HepG2 (cell line): ENCODE data around the gene TMEFF2.

ENCODE experiments used
- HNF4A ChIP-seq: sonication (generic); formaldehyde crosslinking; IDR thresholded peaks from 2 replicates; pipeline ENCODE4 v1.4.0; 2020; ENCODE audit warnings: missing genetic modification reagents
- NFE2L1 ChIP-seq: sonication (generic); formaldehyde crosslinking; IDR thresholded peaks from 2 replicates; pipeline ENCODE4 v1.4.0; 2020; ENCODE audit warnings: missing genetic modification reagents, mild to moderate bottlenecking, borderline replicate concordance
- NFIC ChIP-seq: IDR thresholded peaks from 2 replicates; pipeline ENCODE4 v1.6.1; 2012; ENCODE audit warnings: mild to moderate bottlenecking, low read length, inconsistent platforms
- SP140L ChIP-seq: sonication (generic); formaldehyde crosslinking; IDR thresholded peaks from 2 replicates; pipeline ENCODE4 v1.4.0; 2020; ENCODE audit warnings: missing genetic modification reagents, borderline replicate concordance
- TCF7L2 ChIP-seq: IDR thresholded peaks from 2 replicates; pipeline ENCODE4 v1.6.1; 2011; ENCODE audit warnings: mild to moderate bottlenecking, low read depth, low read length, moderate library complexity
- ZFP36 ChIP-seq: fragments of 150-350 bp; IDR thresholded peaks from 2 replicates; pipeline ENCODE4 v1.6.1; 2018; ENCODE audit warnings: borderline replicate concordance, low read length, low read depth; ENCODE audit not compliant: partially characterized antibody
- ZNF10 ChIP-seq: sonication (generic); formaldehyde crosslinking; IDR thresholded peaks from 2 replicates; pipeline ENCODE4 v1.4.0; 2020; ENCODE audit warnings: mild to moderate bottlenecking, low read depth, missing genetic modification reagents, borderline replicate concordance
- ZSCAN30 ChIP-seq: sonication (generic); formaldehyde crosslinking; IDR thresholded peaks from 2 replicates; pipeline ENCODE4 v1.5.0; 2020; ENCODE audit warnings: mild to moderate bottlenecking, missing genetic modification reagents
- TF ChIP-seq, protein P1 (sequence below): sonication (generic); formaldehyde crosslinking; IDR thresholded peaks from 2 replicates; pipeline ENCODE4 v1.5.0; 2020; ENCODE audit warnings: mild to moderate bottlenecking, missing genetic modification reagents, moderate library complexity
- TF ChIP-seq, protein P2 (sequence below), 2 experiments: sonication (generic) in 1 of 2; formaldehyde crosslinking in 1 of 2; IDR thresholded peaks; 2 replicates each; pipeline versions ENCODE4 v1.5.1 to v1.6.1; 2011 to 2020; ENCODE audit warnings: borderline replicate concordance in 1 of 2, low read depth in 1 of 2, low read length in 1 of 2, mild to moderate bottlenecking in 1 of 2, missing genetic modification reagents in 1 of 2, moderate library complexity in 1 of 2

DNA sequence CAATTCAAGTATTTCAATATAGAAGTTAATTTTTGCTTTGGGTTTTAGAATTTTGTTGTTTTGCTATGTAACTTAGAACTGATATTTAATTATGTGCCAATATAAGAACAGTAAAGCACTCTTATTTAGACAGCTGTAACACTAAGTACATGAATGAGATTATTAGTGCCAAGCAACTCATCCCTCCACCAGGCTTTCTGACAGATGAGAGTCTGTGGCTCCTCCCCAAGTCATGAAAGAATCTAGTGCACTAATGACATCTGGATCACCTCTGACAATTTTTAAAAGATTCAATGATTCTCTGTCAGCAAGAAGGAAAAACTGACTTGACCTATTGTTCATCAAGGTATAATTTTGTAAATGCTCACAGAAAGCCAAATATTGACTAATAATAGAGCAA lies 67.8 kb downstream of the TMEFF2 start:
- TF ChIP-seq, protein P1, sequence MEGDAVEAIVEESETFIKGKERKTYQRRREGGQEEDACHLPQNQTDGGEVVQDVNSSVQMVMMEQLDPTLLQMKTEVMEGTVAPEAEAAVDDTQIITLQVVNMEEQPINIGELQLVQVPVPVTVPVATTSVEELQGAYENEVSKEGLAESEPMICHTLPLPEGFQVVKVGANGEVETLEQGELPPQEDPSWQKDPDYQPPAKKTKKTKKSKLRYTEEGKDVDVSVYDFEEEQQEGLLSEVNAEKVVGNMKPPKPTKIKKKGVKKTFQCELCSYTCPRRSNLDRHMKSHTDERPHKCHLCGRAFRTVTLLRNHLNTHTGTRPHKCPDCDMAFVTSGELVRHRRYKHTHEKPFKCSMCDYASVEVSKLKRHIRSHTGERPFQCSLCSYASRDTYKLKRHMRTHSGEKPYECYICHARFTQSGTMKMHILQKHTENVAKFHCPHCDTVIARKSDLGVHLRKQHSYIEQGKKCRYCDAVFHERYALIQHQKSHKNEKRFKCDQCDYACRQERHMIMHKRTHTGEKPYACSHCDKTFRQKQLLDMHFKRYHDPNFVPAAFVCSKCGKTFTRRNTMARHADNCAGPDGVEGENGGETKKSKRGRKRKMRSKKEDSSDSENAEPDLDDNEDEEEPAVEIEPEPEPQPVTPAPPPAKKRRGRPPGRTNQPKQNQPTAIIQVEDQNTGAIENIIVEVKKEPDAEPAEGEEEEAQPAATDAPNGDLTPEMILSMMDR (CRISPR knock-in tag), result no peak
- no peak for TF ChIP-seq NFE2L1 (CRISPR knock-in tag)
- TF ChIP-seq TCF7L2, result no peak
- TF ChIP-seq ZFP36, result no peak
- TF ChIP-seq, protein P2, sequence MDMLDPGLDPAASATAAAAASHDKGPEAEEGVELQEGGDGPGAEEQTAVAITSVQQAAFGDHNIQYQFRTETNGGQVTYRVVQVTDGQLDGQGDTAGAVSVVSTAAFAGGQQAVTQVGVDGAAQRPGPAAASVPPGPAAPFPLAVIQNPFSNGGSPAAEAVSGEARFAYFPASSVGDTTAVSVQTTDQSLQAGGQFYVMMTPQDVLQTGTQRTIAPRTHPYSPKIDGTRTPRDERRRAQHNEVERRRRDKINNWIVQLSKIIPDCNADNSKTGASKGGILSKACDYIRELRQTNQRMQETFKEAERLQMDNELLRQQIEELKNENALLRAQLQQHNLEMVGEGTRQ (IDR thresholded peaks at IDR 0.05; ENCODE audit: low read depth, low read length), result no peak
- TF ChIP-seq, protein P2 (CRISPR knock-in tag; IDR thresholded peaks at IDR 0.05; ENCODE audit: borderline replicate concordance), result no peak
- TF ChIP-seq HNF4A, result no peak
- no peak for TF ChIP-seq ZNF10
- no peak for TF ChIP-seq ZSCAN30
- no peak for TF ChIP-seq NFIC
- TF ChIP-seq SP140L (CRISPR knock-in tag), result no peak
